ENCODE data around the gene KLHL29.
A peak's percentile ranks its signal among the peaks of the same experiment; 100 is the strongest.

KLHL29 gene

DNA sequence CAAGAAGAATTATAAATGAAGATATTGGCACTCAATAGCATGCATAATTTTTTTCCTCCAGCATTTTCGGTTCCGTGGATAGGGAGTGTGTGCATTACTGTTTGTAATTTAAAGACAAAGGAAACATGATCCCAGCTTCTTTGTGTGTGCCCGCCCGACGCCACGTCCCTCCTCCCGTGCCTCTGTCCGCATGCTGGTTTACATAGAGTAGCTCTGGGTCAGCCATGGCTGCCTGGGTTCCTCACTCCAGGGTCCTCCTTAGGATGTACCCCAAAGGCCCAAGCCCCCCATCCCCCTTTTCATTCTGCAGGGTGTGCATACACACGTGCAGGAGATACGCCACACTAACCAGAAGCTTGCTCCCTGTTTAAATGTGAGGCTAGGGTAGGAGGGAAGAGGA, 214.7 kb downstream of the KLHL29 start:
- peak; percentile 60 for DNase-seq

DNA sequence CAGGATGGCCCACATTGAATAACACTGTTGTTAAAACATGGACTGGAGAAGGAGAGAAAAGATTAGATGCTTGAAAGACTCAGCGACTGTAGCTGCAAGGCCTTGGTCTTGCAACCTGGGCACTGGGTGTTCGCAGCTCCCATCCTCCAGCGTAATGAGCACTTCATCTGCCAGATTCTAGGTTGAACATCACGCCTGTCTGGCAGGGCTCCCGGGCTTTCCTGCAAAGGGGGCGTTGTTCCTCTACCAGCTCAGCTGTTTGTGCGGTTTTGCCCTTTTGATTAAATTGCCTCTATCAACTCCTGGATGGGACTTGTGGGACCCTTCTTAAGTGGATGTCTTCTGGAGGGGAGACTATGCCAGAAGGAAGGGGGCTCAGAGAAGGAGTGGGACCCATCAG, 215.4 kb downstream of the KLHL29 start:
- DNase-seq, result no peak

GRCh38 chr2:23601301-23601965, 216.5 kb downstream of the KLHL29 start:
- no peak for DNase-seq

DNA sequence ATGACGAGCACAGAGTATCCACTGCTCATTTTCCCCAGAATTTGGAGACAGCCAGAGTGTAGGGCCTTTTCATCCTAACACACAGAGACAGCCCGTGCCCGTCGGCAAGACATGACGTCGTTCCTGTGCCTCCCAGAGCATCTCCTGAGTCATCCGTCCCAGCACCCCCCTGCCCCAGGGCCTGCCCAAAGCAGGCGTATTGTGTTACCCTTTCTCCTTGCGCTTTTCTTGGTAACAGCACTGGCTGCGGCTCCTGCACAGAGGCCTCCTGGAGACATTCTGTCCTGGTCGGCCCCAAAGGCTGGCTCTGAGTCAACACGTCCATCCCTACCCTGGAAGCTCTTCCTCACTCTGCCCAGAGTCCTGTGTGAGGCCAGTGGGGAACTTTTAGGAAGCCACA, 217.1 kb downstream of the KLHL29 start:
- DNase-seq, result no peak

GRCh38 chr2:23603156-23603555, 218.2 kb downstream of the KLHL29 start:
- no peak for DNase-seq

- DNase-seq, result peak; percentile 4
These were observed 218.6 kb downstream of the KLHL29 start for GRCh38 chr2:23603581-23603980.

DNA sequence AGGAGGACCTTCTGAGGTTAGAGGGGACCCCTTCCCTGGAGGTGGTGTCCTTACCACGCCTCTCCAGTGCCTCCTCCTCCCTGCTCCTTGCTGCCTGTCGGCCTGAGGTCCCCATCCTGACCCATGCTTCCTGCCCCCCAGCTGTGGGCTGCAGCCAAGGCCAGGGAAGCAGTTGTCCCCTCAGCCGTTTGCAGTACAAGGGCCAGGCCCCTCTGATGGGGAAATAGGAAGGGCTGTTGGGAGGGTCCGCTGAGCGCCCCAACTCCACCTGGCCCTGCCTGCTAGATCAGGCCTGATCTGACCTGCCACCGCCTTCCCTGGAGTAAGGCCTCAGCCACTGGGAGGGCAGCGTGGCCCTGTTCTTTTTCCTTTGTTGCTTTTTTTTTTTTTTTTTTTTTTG, 219.8 kb downstream of the KLHL29 start:
- DNase-seq, result no peak

DNA sequence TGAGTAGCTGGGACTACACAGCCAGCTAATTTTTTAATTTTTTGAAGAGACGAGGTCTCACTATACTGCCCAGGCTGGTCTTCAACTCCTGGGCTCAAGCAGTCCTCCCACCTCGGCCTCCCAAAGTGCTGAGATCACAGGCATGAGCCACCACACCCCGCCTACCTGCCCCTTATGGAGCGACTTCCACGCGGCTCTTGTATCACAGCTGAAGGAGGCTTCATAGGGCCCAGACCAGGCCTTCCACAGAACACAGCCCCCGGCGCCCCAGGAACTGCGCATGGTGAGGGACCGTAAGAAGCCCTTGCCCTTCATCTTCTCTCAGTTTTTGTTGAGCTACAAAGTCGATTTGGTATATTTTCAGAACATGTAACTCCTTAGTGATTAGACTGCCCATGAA, 220.3 kb downstream of the KLHL29 start:
- DNase-seq, result no peak

- DNase-seq, result no peak
These were observed 221.2 kb downstream of the KLHL29 start for GRCh38 chr2:23606196-23606595.

DNA sequence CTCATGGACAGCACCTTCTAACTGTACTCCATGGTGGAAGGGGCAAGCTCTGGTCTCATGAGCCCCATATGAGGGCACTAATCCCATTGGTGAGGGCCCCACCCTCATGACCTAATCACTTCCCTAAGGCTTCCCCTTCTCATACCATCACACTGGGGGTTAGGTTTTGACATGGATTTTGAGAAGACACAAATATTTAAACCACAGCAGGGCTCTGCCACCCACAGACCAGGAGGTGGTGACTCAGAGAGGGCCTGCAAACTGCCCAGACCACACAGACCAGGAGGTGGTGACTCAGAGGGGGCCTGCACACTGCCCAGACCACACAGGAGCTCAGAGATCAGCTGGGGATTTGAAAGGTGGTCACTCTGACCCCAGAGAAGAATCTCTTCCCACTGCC, 222.0 kb downstream of the KLHL29 start:
- DNase-seq, result no peak

DNA sequence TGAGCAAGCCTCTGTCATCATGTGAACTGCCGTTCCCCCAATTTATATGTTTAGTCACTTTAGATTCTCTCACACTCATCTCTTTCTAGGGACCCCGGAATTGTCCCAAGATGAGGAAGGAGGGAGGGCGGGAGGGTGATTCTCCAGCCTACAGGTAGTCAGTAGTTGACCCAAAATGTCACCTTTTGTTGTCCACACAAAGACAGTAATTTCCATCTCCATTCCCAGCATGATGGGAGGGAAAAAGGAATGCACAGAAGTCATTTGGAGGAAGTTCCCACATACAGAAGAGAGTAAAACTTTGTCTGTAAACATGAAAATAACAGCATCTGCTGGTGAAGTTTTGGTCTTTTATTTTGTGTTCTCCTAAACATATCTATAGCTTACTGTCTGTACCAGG, 222.9 kb downstream of the KLHL29 start:
- DNase-seq, result no peak

DNA sequence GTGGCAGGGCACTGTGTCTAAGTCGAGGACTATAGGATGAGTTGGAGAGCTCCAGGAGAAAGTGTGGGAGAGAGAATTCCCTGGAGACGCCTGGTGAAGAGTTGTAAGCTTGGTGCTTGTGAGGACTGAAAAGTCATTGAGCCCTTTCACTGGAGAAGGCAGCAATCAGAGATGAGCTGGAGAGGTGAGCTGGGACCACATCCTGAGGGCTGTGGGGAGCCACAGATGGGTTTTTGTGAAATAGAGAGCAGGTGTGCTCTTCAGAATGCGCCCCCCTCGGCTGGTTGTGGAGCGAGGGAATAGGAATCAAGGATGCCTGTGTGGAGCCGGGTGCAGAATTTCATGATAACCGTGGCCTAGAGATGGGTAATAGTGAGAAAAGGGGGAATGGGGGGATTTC, 224.3 kb downstream of the KLHL29 start:
- DNase-seq, result no peak

- DNase-seq, result no peak
These were observed 226.9 kb downstream of the KLHL29 start for GRCh38 chr2:23611839-23612238.

DNA sequence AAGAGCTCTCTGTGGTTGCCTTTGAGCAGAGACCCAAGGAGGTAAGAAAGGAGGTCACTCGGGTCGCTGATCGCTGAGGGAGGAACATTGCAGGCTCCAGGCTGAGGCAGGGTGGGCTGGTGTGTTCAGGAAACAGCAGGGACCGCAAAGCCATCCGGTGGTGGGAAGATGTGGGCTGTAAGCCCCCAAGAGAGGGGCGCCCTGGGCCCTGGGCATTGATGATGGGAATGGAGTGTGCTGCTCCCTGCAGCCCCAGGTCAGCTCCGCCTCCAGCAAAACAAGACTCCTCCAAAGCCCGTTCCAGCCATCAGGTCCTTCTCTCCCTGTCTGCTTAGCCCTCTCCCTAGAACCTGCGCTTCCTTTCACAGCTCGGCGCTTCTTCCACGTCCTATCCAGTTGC, 229.7 kb downstream of the KLHL29 start:
- DNase-seq, result peak; percentile 59

DNA sequence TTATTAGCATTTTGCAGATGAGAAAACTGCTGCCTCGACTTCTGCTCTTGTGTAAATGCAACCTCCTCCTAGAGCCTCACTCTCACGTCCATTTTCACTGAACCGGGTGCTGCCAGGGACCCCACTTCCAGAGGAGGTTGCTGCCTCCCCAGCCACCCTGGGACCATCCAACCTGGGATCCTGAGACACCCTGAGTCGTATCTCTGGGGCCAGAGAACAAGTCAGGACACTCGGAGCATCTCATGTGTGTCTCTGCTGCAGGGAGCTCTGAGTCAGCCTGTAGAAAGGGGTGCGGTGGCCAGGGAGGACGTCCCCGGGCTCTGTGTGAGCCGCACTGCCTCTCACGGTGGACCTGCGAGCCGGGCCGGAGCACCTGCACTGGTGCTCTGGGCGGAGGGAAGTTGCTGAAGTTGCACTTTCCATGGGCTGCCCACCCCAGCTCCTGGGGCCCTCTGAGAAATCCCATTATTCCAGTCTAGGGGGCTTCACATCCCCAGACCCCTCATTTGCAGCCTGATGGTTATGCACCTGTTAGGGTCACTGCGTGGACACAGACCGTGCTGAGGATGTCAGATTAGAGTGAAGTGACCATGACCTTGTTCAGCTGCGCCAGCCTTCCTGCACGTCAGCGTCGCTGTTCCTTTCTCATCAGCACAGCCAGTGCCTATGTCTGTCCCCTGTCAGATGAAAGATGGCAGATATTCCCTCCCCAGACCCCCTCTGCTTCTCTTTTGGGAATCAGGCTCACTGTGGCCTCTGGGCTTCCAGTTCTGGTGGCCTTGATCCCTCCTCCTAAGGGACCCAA, 230.4 kb downstream of the KLHL29 start:
- DNase-seq, result no peak

- DNase-seq, result no peak
These were observed 231.7 kb downstream of the KLHL29 start for GRCh38 chr2:23616630-23617029.

DNA sequence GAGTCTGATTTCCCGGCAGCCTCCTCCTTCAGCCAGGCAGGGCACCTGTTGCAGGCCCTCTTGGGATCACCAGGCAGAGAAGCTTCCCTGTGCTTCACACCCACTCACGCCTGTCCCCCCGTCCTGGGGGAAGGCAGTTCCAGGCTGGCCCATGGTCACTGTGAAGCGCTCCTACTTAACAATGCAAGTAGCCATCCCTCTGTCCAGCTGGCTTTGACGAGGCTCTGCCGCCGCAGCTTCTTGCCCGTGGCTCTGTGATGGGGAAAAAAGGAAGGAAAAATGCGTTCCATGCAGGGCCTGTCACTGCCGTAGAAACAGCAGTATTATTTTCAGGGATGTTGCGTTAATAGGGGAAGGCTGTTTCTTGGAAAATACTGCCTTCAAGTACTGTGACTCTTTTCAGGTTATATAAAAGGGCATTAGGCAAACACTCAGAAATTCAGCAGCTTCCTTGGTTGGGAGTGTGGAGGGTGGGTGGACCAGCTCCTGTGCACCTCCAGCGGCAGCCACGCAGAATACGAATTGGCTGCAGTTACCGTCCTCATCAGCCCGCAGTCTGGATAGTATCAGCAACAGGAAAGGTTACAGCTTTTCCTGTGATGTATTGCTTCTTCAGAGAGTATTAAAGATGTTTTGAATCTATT, 232.3 kb downstream of the KLHL29 start:
- peak; percentile 63 for DNase-seq

DNA sequence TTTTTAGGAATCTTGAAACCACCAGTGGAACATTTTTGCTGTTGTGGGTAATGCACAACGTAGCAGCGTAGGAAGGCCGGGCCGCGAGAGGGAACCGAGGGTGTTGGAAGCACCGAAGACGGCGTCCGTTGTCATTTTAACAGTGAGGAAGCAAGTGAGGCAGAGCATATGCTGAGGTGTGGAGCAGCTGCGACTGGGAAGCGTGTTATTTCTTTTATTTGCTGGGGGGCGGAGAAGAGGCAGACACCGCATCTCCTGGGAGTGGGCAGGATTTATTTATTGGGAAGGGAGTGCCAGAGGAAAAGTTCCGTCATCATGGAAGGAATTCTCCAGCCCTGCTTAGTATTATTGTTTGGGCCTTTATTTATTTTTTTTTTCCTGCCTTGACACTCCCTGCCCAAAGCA, 232.8 kb downstream of the KLHL29 start:
- DNase-seq, result no peak

- no peak for DNase-seq
These were observed 233.3 kb downstream of the KLHL29 start for GRCh38 chr2:23618265-23618664.

- no peak for DNase-seq
These were observed 234.0 kb downstream of the KLHL29 start for GRCh38 chr2:23618794-23619530.

- no peak for DNase-seq
These were observed 235.0 kb downstream of the KLHL29 start for GRCh38 chr2:23619941-23620340.

- DNase-seq, result peak; percentile 56
These were observed 235.9 kb downstream of the KLHL29 start for GRCh38 chr2:23620841-23621341.

- DNase-seq, result no peak
These were observed 236.6 kb downstream of the KLHL29 start for GRCh38 chr2:23621616-23622015.

Data from retina (tissue), 1 donor.